Activated T-cell treated with anti-CD3 and anti-CD28 coated beads, Interleukin-2, amount 50 U/mL, for 4 hours (primary cell): ENCODE measurements around the gene CCDC122. TPM values are rescaled to one million over a fixed set of nuclear protein-coding genes. Genes with fewer than 3 reads are reported as not detected.

ENCODE experiments used
- ATAC-seq, 2 donors: fragments of 200-7000 bp; cut with Tn5 transposase; one replicate each; pipeline ENCODE4 v1.10.0; 2021
- DNase-seq: peaks from one replicate; pipeline ENCODE4 v3.0.0-alpha.2; 2020
- H3K27me3 Mint-ChIP-seq: one replicate; pipeline ENCODE4 v1.8.0; 2021; ENCODE audit warnings: low read depth, mixed read lengths
- H3K36me3 Mint-ChIP-seq: one replicate; pipeline ENCODE4 v1.8.0; 2022; ENCODE audit warnings: mixed read lengths; ENCODE audit not compliant: insufficient read depth
- H3K4me1 Mint-ChIP-seq: one replicate; pipeline ENCODE4 v1.8.0; 2021; ENCODE audit warnings: low read depth, mixed read lengths
- H3K4me3 Mint-ChIP-seq: one replicate; pipeline ENCODE4 v1.8.0; 2021; ENCODE audit warnings: mild to moderate bottlenecking, moderate library complexity, mixed read lengths
- H3K9me3 Mint-ChIP-seq: one replicate; pipeline ENCODE4 v1.8.0; 2021; ENCODE audit warnings: mixed read lengths
- total RNA-seq, 3 donors: library from RNA; stranded (reverse); gene quantifications; one replicate each; pipeline ENCODE4 v1.2.1, GENCODE V29; 2021

Gene CCDC122
- total RNA-seq, 3 donors from 2014 or later = 0.65 to 1.5 (median 0.95) TPM

DNA sequence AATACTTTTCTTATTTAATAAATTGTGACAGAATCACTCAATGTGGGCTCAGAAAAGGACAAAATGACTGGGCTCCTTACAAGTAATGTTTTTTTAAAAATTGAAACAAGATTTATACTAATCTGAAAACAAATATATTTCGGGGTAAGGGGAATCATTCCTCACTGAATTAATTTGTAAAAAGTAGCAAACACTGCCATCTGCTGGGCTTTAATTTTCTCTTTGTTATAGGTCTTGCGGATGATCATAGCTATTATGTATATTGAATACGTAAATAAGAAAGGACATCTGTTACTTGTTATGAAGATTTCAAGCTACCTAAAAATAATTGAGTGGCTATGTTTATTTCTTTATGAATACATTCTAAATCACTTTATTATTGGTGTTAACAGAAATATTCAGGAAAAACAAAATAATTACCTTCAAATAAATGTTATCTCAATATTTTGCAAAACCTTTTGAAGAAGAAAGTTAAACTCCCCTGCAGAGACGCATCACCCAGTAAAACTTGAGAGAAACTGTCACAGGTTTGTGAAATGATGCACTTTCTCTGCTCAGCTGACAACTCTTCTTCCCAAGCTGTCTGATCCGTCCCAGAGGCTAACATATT is 75.0 kb downstream of the CCDC122 start:
- no peaks in the 10 kb centered on the region for H3K9me3 Mint-ChIP-seq
- H3K27me3 Mint-ChIP-seq = peaks cover 18% of the 10 kb centered on the region
- DNase-seq = no peak
- H3K4me1 Mint-ChIP-seq = peaks cover 4% of the 10 kb centered on the region
- peak; percentile 25 to 49 for ATAC-seq
- no peak overlapping the region for H3K4me3 Mint-ChIP-seq
- H3K36me3 Mint-ChIP-seq = no peaks in the 10 kb centered on the region

DNA sequence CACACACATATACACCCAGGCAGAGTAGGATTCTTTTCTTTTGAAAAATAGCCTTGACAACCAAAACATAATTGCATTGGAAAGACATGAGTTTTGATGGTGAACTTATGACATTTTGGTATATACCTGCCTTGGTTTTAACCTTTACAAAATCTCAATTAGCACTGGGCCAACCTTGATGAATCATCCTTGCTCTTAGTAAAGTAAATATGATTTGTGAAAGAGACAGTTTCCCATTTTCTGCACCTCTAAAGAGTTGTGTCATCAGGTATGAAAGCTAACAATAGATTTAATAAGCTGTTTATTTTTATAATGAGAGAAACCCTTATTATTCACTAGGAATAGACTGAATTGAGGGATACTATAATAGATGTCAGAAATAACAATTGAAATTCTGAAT is 77.0 kb downstream of the CCDC122 start:
- no peaks in the 10 kb centered on the region for H3K36me3 Mint-ChIP-seq
- ATAC-seq = no peak

DNA sequence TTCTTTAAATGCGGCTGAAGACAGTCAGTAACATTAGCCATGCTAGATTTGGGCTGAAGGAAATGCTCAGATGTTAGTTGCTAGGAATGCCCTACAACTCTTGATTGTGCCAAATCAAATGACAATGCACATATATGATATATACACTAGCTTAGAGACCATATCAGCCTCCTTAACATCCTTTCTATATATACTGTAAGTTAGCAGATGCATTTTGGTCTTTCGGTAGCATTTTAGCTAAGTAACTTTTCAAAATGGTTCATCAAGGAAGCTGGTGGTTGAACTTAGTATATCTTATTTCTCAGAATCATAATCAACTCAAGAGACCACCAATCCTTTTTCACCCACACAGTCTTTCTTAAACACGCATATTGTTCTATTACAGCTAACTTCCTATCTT is 78.7 kb downstream of the CCDC122 start:
- no peaks in the 10 kb centered on the region for H3K9me3 Mint-ChIP-seq
- no peaks in the 10 kb centered on the region for H3K36me3 Mint-ChIP-seq
- H3K4me1 Mint-ChIP-seq = peaks cover 15% of the 10 kb centered on the region
- ATAC-seq (no peak), DNase-seq (no peak)
- no peak overlapping the region for H3K4me3 Mint-ChIP-seq
- H3K27me3 Mint-ChIP-seq = peaks cover 21% of the 10 kb centered on the region

More for the DNA sequence above, 77.0 kb downstream of the CCDC122 start:
- no peak for DNase-seq
- H3K4me3 Mint-ChIP-seq = no peak overlapping the region
- no peaks in the 10 kb centered on the region for H3K9me3 Mint-ChIP-seq
- H3K27me3 Mint-ChIP-seq = peaks cover 21% of the 10 kb centered on the region
- peaks cover 4% of the 10 kb centered on the region for H3K4me1 Mint-ChIP-seq

DNA sequence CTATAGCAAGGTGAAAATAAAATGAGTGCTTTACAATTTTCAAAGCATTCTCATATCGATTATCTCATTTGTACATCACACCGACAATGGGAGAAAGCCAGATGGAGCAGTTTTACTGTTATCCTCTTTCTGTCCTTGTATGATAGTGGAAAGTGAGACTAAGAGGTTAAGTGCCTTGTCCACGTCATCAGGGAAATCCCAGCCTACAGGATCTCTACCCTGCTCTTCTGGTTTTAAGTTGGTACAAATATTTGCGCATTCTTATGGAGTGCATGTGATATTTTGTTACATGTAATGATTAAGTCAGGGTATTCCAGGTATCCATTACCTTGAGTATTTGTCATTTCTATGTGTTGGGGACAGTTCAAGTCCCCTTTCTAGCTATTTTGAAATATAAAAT is 80.3 kb downstream of the CCDC122 start:
- Mint-ChIP-seq H3K36me3 (no peaks in the 10 kb centered on the region), H3K27me3 (peaks cover 15% of the 10 kb centered on the region), H3K4me3 (no peak overlapping the region), H3K4me1 (peaks cover 10% of the 10 kb centered on the region), H3K9me3 (no peaks in the 10 kb centered on the region)
- peak in 1 of 2 donors; percentile 30 for ATAC-seq
- DNase-seq = no peak

DNA sequence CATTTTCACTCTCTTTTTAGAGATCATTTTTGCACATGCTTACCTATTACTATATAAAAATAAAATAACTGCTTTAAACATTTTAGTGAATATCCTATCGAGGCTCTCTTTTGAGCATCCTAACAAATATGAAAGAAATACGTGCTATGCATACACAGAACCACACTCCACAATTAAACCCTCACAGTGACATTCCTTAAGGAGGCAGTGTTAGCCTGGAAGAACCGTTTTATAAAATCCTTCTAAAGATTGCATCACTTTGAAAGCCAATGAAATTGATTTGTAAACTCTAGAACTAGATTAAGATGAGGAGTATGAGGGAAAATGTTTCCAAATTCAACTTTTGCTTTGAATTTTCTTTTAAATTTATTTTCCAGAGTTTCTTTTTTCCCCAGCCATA is 81.7 kb downstream of the CCDC122 start:
- Mint-ChIP-seq H3K9me3 (no peaks in the 10 kb centered on the region), H3K4me1 (peaks cover 10% of the 10 kb centered on the region), H3K27me3 (peaks cover 18% of the 10 kb centered on the region), H3K4me3 (no peak overlapping the region), H3K36me3 (no peaks in the 10 kb centered on the region)
- DNase-seq = no peak
- ATAC-seq = no peak

DNA sequence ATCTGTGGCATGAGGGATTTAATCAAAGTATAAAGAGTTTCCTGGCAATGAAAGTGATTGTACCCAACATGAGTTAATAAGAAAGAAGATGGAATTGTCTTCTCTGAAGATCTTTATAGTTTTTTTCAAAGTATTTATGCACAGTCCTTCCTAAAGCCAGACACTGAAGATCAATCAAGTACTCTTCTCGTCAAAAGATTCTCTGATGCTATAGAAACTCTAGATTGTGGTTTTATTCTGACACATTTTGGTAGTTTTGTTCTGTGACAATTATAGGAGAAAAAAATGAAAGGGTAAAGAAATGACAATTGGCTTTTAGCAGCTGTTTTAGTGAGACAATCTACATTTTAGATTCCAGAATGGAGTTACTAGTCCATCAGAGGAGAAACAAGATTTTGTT is 82.4 kb downstream of the CCDC122 start:
- Mint-ChIP-seq H3K4me3 (no peak overlapping the region), H3K27me3 (peaks cover 19% of the 10 kb centered on the region), H3K4me1 (peaks cover 10% of the 10 kb centered on the region), H3K9me3 (no peaks in the 10 kb centered on the region), H3K36me3 (no peaks in the 10 kb centered on the region)
- DNase-seq (no peak), ATAC-seq (peak; percentile 73 to 79)

DNA sequence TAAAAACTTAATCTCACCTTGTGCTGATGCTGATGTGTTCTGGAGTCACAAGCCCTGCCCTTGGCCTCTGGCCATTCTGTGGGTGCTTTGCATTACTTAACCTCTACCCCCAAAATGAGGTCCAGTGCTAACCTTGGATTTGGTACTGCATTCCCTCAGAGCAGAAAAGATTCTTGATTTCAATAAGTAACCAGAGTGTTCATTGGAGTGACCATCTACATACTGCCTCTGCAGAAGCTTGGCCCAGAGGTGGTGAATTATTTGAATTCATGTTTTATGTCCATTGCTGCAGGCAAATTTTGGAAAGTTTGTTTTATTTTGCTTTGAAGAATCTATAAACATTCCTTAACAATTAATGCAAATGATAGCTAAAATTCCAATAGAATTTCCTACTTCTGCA is 85.1 kb downstream of the CCDC122 start:
- H3K4me3 Mint-ChIP-seq = no peak overlapping the region
- no peaks in the 10 kb centered on the region for H3K36me3 Mint-ChIP-seq
- H3K4me1 Mint-ChIP-seq = peaks cover 10% of the 10 kb centered on the region
- H3K9me3 Mint-ChIP-seq = no peaks in the 10 kb centered on the region
- peaks cover 20% of the 10 kb centered on the region for H3K27me3 Mint-ChIP-seq
- no peak for DNase-seq
- ATAC-seq = no peak

DNA sequence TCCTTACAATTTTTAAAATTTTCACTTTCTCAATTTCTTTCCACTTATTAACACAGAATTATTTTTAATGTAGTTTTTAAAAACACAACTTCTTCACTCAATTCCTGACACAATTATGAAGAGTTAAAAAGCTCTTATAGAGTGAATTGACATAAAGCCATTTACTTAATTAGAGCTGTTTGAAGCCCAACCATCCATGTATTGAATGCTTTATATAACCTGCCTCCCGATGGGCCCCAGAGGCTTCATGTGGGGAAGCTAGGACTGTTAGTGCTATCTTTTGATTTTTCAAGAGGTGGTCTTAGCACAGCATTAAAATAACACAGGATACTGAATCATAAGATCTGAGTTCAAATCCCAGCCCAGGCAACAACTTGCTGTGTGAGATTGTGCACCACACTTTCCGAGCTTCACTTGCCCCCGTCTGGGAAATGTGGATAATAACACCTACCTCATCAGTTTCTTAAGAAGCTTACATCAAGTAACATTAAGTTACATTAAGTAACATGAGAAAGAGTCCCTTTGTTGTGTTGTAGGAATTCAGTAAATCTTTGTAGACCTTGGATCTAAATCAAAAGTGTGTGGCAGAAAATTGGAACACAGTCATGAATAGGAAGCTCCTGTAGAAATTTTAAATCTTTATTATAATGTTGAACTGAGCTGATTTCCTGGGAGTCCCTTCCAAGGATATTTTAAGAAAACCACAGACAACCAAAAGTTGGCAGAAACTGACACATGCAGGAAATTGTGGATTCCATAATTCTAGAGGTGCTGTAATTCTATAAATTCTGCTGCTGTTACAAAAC is 87.3 kb downstream of the CCDC122 start:
- Mint-ChIP-seq H3K4me3 (no peak overlapping the region), H3K27me3 (peaks cover 35% of the 10 kb centered on the region), H3K36me3 (no peaks in the 10 kb centered on the region), H3K4me1 (peaks cover 16% of the 10 kb centered on the region), H3K9me3 (no peaks in the 10 kb centered on the region)
- ATAC-seq (no peak), DNase-seq (no peak)

DNA sequence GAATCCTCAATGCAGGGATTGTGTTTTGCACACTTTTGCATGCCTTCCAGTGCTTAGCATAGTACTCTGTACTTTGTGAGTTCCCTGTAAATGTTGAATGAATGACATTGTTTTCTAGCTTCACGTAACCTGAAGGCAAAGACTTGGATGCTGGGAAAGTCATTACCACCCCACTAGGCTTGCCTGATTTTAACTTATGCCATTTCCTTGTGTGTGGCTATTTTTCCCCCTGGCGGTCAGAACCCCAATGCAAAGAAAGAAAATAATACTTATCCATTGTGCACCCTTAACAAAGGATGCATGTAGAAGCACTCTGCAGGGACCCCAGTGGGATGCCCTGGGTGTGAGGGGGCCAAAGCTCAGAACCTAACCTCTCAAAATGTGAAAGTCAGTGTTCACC is 91.5 kb downstream of the CCDC122 start:
- Mint-ChIP-seq H3K4me3 (peak overlapping the region; percentile 71), H3K27me3 (peaks cover 36% of the 10 kb centered on the region), H3K4me1 (peaks cover 16% of the 10 kb centered on the region), H3K9me3 (no peaks in the 10 kb centered on the region), H3K36me3 (no peaks in the 10 kb centered on the region)
- DNase-seq (no peak), ATAC-seq (no peak)

DNA sequence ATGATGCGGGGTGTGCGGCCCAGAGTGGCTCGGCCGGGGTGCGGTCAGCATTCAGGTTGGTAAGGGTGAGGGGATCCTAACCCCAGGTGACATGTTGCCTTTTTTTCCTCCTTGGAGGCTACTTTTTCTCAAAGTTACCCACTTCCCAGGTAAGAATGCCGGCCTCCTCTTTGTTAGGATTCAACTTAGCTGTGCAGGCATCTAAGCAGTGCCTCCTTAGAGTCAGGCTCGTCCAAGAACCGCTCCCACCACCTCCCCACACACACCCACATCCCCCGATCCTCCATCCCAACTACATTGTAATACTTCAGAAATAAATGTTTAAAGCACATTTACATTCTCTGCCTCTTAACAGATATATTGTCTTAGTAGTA is 92.0 kb downstream of the CCDC122 start:
- H3K9me3 Mint-ChIP-seq = no peaks in the 10 kb centered on the region
- DNase-seq (no peak), ATAC-seq (no peak)
- peaks cover 16% of the 10 kb centered on the region for H3K4me1 Mint-ChIP-seq
- H3K27me3 Mint-ChIP-seq = peaks cover 34% of the 10 kb centered on the region
- H3K36me3 Mint-ChIP-seq = no peaks in the 10 kb centered on the region
- peak overlapping the region; percentile 71 for H3K4me3 Mint-ChIP-seq

DNA sequence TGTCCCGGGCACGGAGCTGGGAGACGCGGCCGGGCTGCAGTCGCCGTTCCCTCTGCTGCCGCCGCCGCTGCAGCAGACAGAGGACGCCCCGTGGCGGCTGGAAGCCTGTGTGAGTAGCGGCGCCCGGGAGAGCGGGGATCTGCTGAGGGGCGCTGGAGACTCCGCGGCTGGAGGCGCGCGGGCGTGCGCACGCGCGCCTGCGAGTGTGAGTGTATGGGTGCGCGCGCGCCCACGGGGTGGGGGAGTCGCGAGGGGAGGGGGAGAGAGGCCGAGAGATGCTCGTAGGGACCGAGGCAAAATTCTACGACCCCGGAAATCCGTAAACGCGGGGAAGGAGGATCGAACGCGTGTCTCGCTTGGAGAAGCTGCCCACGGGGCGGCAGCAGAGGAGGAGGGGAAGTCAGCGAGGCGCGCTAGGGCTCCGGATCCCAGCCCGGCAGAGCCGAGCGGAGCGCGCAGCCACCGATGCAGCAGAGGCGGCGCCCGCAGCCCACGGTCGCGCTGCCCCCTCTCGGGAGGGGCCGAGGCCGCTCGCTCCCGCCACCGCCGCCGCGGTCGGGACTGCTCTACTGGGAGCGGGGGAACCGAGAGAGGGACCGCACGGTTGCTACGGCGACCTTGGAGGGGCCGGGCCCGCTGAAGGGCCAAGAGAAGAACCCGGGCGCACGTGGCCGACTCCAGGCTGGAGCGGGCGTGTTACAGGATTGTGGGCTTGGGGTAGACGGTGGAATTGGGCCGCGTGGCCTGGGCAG is 92.6 kb downstream of the CCDC122 start, which contains the start of gene ENOX1:
Gene ENOX1, minus strand, starts transcription at position 207 of the 752 bp plus-strand sequence.
- peaks cover 16% of the 10 kb centered on the region for H3K4me1 Mint-ChIP-seq
- peak; percentile 67 to 69 for ATAC-seq
- no peaks in the 10 kb centered on the region for H3K36me3 Mint-ChIP-seq
- H3K27me3 Mint-ChIP-seq = peaks cover 34% of the 10 kb centered on the region
- peak; percentile 5 for DNase-seq
- peak within 1 kb of the TSS; percentile 80 for H3K4me3 Mint-ChIP-seq
- no peaks in the 10 kb centered on the region for H3K9me3 Mint-ChIP-seq

DNA sequence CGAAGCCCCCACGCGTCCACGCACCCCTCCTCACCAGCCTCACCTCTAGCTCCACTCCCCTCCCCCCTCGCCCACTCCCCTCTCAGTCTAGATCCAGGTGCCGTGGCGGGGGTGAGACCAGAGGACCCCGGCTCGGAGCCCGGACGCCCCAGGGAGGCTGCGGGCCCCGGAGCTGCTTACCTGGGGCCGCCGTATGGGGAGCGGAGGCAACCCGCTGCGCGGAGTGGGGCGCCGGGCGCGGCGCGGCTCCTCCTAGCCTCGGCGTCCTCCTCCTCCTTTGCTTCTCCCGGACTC is 93.1 kb downstream of the CCDC122 start:
- ATAC-seq (peak; percentile 57 to 59), DNase-seq (no peak)
- Mint-ChIP-seq H3K4me3 (peak overlapping the region; percentile 80), H3K36me3 (no peaks in the 10 kb centered on the region), H3K9me3 (no peaks in the 10 kb centered on the region), H3K4me1 (peaks cover 16% of the 10 kb centered on the region), H3K27me3 (peaks cover 34% of the 10 kb centered on the region)
